K562 (cell line): ENCODE results near the gene PCF11. TPM values are rescaled to one million over a fixed set of nuclear protein-coding genes. Genes with fewer than 3 reads are reported as not detected.

Source experiments
- ATAC-seq: fragments of 200-7000 bp; cut with Tn5 transposase; 3 replicates; pipeline ENCODE4 v1.9.1; 2020; ENCODE audit warnings: moderate library complexity
- BruUV-seq: library from RNA; stranded (reverse); fragments of 400-500 nt; replicated peaks from 2 replicates; lab custom pipeline; 2021; lab: Mats Ljungman, UMichigan
- CTCF ChIA-PET: fragments of 300-600 bp; formaldehyde crosslinking; extraction: SDS; loops from one replicate; lab custom pipeline; 2021; ENCODE audit warnings: low intra/inter-chr PET ratio; lab: Yijun Ruan, JAX
- POLR2A ChIA-PET: fragments of 300-600, 350-650 bp; sonication (Branson Sonifier 250); formaldehyde crosslinking; extraction: SDS; loops from one replicate; lab custom pipeline; 2021; ENCODE audit warnings: antibody characterized with exemption, inconsistent platforms; lab: Yijun Ruan, JAX
- DNase-seq, 4 experiments: peaks; one replicate each; pipeline versions ENCODE4 v3.0.0 to v3.0.0-alpha.2; 2011 to 2018; ENCODE audit warnings: low spot score in 3 of 4, mixed read lengths in 3 of 4; ENCODE audit errors: extremely low read depth in 1 of 4
- FAIRE-seq: peaks from 2 replicates; lab custom pipeline; 2011; peaks lifted over from hg19 to GRCh38; lab: Jason Lieb, UNC
- H2AFZ ChIP-seq: 2 replicates; pipeline ENCODE4 v1.6.0; 2011; ENCODE audit warnings: low read depth, low read length, control low read depth, inconsistent platforms
- H3K27ac ChIP-seq: fragments of 200-600 bp; 3 replicates; pipeline ENCODE4 v1.8.0; 2011; ENCODE audit warnings: low read depth, mild to moderate bottlenecking, control low read depth, inconsistent platforms, low read length, moderate library complexity, mixed read lengths; ENCODE audit errors: extremely low read depth
- H3K27me3 ChIP-seq, 2 experiments: fragments of 300-600 bp in 1 of 2; 2 replicates in 1 of 2; 3 replicates in 1 of 2; pipeline versions ENCODE4 v1.6.0 to v1.8.0; 2011; ENCODE audit warnings: inconsistent platforms in 2 of 2, low read length in 2 of 2, mild to moderate bottlenecking in 1 of 2, mixed read lengths in 1 of 2, moderate library complexity in 1 of 2; ENCODE audit not compliant: control insufficient read depth in 2 of 2, insufficient read depth in 2 of 2
- H3K36me3 ChIP-seq: fragments of 300-600 bp; 3 replicates; pipeline ENCODE4 v1.8.0; 2011; ENCODE audit warnings: mild to moderate bottlenecking, low read length, inconsistent platforms; ENCODE audit not compliant: control insufficient read depth, insufficient read depth
- H3K4me1 ChIP-seq, 2 experiments: fragments of 200-600 bp in 1 of 2; replicated peaks in 1 of 2; 2 replicates in 1 of 2; 3 replicates in 1 of 2; pipeline versions ENCODE4 v1.5.1 to v1.8.0; 2011; ENCODE audit warnings: inconsistent platforms in 2 of 2, low read length in 2 of 2, mild to moderate bottlenecking in 1 of 2, mixed read lengths in 1 of 2, moderate library complexity in 1 of 2; ENCODE audit not compliant: control insufficient read depth in 2 of 2, insufficient read depth in 2 of 2
- H3K4me2 ChIP-seq: 2 replicates; pipeline ENCODE4 v1.6.1; 2011; ENCODE audit warnings: low read length, control low read depth, inconsistent platforms, mixed read lengths; ENCODE audit not compliant: insufficient read depth
- H3K4me3 ChIP-seq: fragments of 200-600 bp; sonication (generic), shearing (Covaris generic); 2 replicates; pipeline ENCODE4 v1.5.1; 2016; ENCODE audit warnings: control low read depth, inconsistent platforms
- H3K79me2 ChIP-seq: fragments of 200-600 bp; 3 replicates; pipeline ENCODE4 v1.8.0; 2011; ENCODE audit warnings: low read length, inconsistent platforms; ENCODE audit not compliant: control insufficient read depth, insufficient read depth
- H3K9ac ChIP-seq, 2 experiments: 2 replicates each; pipeline versions ENCODE4 v1.6.0 to v1.6.1; 2011; ENCODE audit warnings: low read depth in 2 of 2, low read length in 2 of 2, control low read depth in 1 of 2, inconsistent platforms in 1 of 2, mild to moderate bottlenecking in 1 of 2, mixed read lengths in 1 of 2; ENCODE audit not compliant: insufficient read depth in 1 of 2
- H3K9me1 ChIP-seq: one replicate; pipeline ENCODE4 v1.6.0; 2011; ENCODE audit warnings: inconsistent platforms, mild to moderate bottlenecking, low read length, moderate library complexity; ENCODE audit not compliant: control insufficient read depth, insufficient read depth
- H3K9me3 ChIP-seq: replicated peaks from 2 replicates; pipeline ENCODE4 v1.5.1; 2011; ENCODE audit warnings: low read depth, low read length, inconsistent platforms; ENCODE audit not compliant: control insufficient read depth, insufficient read depth
- H4K20me1 ChIP-seq: replicated peaks from 2 replicates; pipeline ENCODE4 v1.6.1; 2011; ENCODE audit warnings: low read length, inconsistent platforms, mixed read lengths; ENCODE audit not compliant: control insufficient read depth, insufficient read depth
- ATF6 ChIP-seq: sonication (generic); formaldehyde crosslinking; IDR thresholded peaks from 2 replicates; pipeline ENCODE4 v1.4.0; 2020; ENCODE audit warnings: mild to moderate bottlenecking, missing genetic modification reagents
- BRCA1 ChIP-seq, 2 experiments: fragments of 450-650 bp in 1 of 2; sonication (generic) in 1 of 2; formaldehyde crosslinking in 1 of 2; IDR thresholded peaks; 2 replicates each; pipeline versions ENCODE4 v1.5.0 to v1.6.1; 2017 to 2020; ENCODE audit warnings: mild to moderate bottlenecking in 1 of 2, missing genetic modification reagents in 1 of 2
- CCAR2 ChIP-seq: fragments of 200-400 bp; formaldehyde crosslinking; IDR thresholded peaks from 2 replicates; pipeline ENCODE4 v1.6.1; 2017; ENCODE audit warnings: mild to moderate bottlenecking, low read depth, low read length
- NUFIP1 ChIP-seq: fragments of 450-650 bp; IDR thresholded peaks from 2 replicates; pipeline ENCODE4 v1.6.1; 2018; ENCODE audit not compliant: partially characterized antibody
- SAP30 ChIP-seq: fragments of 200-600 bp; sonication (generic); IDR thresholded peaks from 2 replicates; pipeline ENCODE4 v1.6.1; 2012; ENCODE audit warnings: borderline replicate concordance, low read depth, mild to moderate bottlenecking, moderate library complexity, low read length, control low read depth, inconsistent platforms; ENCODE audit not compliant: insufficient read depth, poor library complexity, severe bottlenecking
- SIN3A ChIP-seq, 2 experiments: fragments of 150-350 bp in 1 of 2; IDR thresholded peaks; 2 replicates each; pipeline ENCODE4 v1.6.1; 2011 to 2016; ENCODE audit warnings: borderline replicate concordance in 2 of 2, low read depth in 2 of 2, low read length in 2 of 2, mild to moderate bottlenecking in 2 of 2, moderate library complexity in 2 of 2; ENCODE audit not compliant: control insufficient read depth in 1 of 2
- SMARCA5 ChIP-seq: fragments of 450-650 bp; IDR thresholded peaks from 2 replicates; pipeline ENCODE4 v1.6.1; 2016
- TEAD4 ChIP-seq, 2 experiments: sonication (generic) in 1 of 2; formaldehyde crosslinking in 1 of 2; IDR thresholded peaks; 2 replicates each; pipeline versions ENCODE4 v1.6.1 to v1.8.0; 2012 to 2022; ENCODE audit warnings: borderline replicate concordance in 1 of 2, inconsistent platforms in 1 of 2, low read length in 1 of 2, mild to moderate bottlenecking in 1 of 2, missing genetic modification reagents in 1 of 2
- TGIF2 ChIP-seq: sonication (generic); formaldehyde crosslinking; IDR thresholded peaks from 2 replicates; pipeline ENCODE4 v1.8.1; 2022; ENCODE audit warnings: mild to moderate bottlenecking, missing genetic modification reagents, moderate library complexity
- ZNF133 ChIP-seq: fragments of 250-450 bp; sonication (Bioruptor Pico); IDR thresholded peaks from 2 replicates; pipeline ENCODE4 v1.4.0; 2020; ENCODE audit warnings: mild to moderate bottlenecking
- ZNF253 ChIP-seq: fragments of 250-450 bp; sonication (Bioruptor Pico); conservative IDR thresholded peaks from 2 replicates; pipeline ENCODE4 v1.6.1; 2021; ENCODE audit warnings: mild to moderate bottlenecking
- WGBS: fragments of 100-300 bp; shearing (Covaris generic); methylation state at CpG from one replicate; pipeline ENCODE4 v1.1.6; 2016; ENCODE audit warnings: low coverage, mixed read lengths; ENCODE audit not compliant: insufficient coverage; ENCODE audit errors: missing lambda C conversion rate; 5-methylcytosine and 5-hydroxymethylcytosine counted together
- in situ Hi-C: fragments of 300-500 bp; cut with MboI; formaldehyde crosslinking; loops from 4 replicates; pipeline ENCODE4 v1.15.0; 2018; ENCODE audit warnings: inconsistent platforms, mixed read lengths
- intact Hi-C: fragments of 100-400 bp; cut with micrococcal nuclease; formaldehyde crosslinking; loops from 2 replicates; pipeline ENCODE4 v1.14.2; 2022
- polyA plus RNA-seq, 8 experiments: library from polyadenylated mRNA; depleted of rRNA in 4 of 8; stranded (reverse) in 5 of 8; unstranded in 3 of 8; fragments of >200 nt; fragmentation: Nextera tagmentation in 2 of 8; fragmentation: Illumina TruSeq in 1 of 8; extraction: Ambion mirVana in 2 of 8; extraction: Trizol in 1 of 8; gene quantifications; 2 replicates each; pipeline versions ENCODE4 v1.2.1 to v1.2.3, GENCODE V29; 2011 to 2014; ENCODE audit warnings: inconsistent platforms in 1 of 8, missing spikeins in 1 of 8
- total RNA-seq, 7 experiments: library from RNA; depleted of rRNA in 6 of 7; stranded (reverse); fragments of >200 nt in 6 of 7; fragmentation: Illumina TruSeq in 2 of 7; extraction: Trizol in 2 of 7; gene quantifications; 2 replicates each; pipeline versions ENCODE4 v1.2.1 to v1.2.3, GENCODE V29; 2011 to 2021; ENCODE audit warnings: low replicate concordance in 1 of 7
- TF ChIP-seq, protein P1 (sequence below), 3 experiments: fragments of 200-800 bp in 1 of 3; sonication (Bioruptor generic) in 1 of 3; sonication (generic) in 1 of 3; formaldehyde crosslinking in 1 of 3; IDR thresholded peaks; 2 replicates each; pipeline versions ENCODE4 v1.6.1 to v1.8.0; 2016 to 2022; ENCODE audit warnings: mild to moderate bottlenecking in 2 of 3, missing compliant biosample characterization in 2 of 3, missing genetic modification characterization in 2 of 3, missing genetic modification reagents in 1 of 3
- TF ChIP-seq, protein P2 (sequence below), 2 experiments: fragments of 200-800 bp in 1 of 2; sonication (Bioruptor generic) in 1 of 2; sonication (generic) in 1 of 2; formaldehyde crosslinking in 1 of 2; IDR thresholded peaks in 1 of 2; conservative IDR thresholded peaks in 1 of 2; 2 replicates each; pipeline versions ENCODE4 v1.5.0 to v1.6.1; 2016 to 2020; ENCODE audit warnings: missing compliant biosample characterization in 1 of 2, missing genetic modification characterization in 1 of 2, missing genetic modification reagents in 1 of 2

Gene PCF11
- total and polyA plus RNA-seq, 9 of the 15 experiments (the other 6 are each of a cell fraction or from before 2014, with no cell fraction given): 9.3 to 91.6 (median 54.4) TPM

DNA sequence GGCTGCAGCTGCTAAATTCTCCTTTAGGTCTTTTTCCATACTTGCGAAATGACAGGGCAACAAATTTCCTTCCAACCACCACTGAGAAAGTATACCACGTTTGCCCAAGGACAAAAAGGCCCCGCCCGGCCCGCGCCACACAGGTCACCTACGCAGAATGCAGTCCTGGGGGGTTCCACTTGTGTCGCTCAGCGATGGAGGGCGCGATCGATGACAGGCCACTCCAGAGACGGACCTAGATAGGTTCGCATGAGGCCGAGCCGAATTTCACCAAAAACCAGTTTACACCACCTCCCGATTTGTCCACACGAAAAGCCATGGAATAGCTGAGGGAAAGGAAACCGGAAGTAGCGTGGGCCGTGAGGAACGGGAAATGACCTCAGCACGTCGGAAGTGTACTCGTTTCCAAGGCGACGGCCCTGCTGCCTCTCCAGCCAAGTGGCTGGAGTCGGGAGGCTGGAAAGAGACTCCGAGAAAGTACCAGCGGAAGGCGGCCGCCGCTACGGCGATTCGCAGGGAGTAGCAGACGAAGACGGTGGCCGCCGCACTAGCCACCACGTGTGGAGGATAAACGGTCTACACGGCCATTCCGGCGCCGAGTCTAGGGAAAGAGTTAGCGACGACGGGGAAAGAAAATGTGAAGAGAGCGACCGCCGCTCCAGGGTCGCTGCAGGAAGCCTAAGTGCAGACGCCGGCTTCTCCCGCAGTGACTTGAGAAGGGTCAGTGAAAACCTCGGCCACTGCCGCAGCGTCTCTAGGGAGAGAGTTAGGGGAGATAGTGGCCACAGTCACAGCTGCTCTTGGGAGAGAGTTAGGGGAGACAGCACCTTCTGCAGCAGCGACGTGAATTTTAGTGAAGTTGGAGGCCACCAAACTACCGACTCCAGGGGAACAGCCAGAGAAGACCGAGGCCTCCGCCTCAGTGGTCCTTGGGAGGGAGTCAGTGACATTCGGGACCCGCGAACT lies 36.7 kb downstream of the PCF11 start, which contains the start of gene ANKRD42:
ANKRD42 (plus strand) TSS at position 398 of the 966 bp plus-strand sequence. CDS start 959 bp downstream, outside the sequence.
- H3K9me3 ChIP-seq: no peaks in the 10 kb centered on the region
- TSS peak; percentile 59 for BruUV-seq
- peaks cover 40% of the 10 kb centered on the region for H3K36me3 ChIP-seq
- CTCF ChIA-PET: no interaction called here
- intact Hi-C loops: loop anchor here (2.0 to 10.0 kb wide), 3 partner anchors 37 to 289 kb away; partner anchors contain the start of genes DDIAS, PCF11 and PRCP
- ATAC-seq: peak; percentile 86
- no peaks in the 10 kb centered on the region for H3K9me1 ChIP-seq
- no peaks in the 10 kb centered on the region for H3K27me3 ChIP-seq
- H3K4me1 ChIP-seq: peaks cover 8 to 10% of the 10 kb centered on the region in 2 experiments; a peak in 3 of 5 replicates
- peak; percentile 85 to 97 (median 88) for DNase-seq
- under 1% methylated on average over 63 of the region's 67 CpGs for WGBS
- in situ Hi-C loops: no loop called here
- peak within 1 kb of the TSS; percentile 82 for H3K4me3 ChIP-seq
- H3K27ac ChIP-seq: peak within 1 kb of the TSS; percentile 92
- POLR2A ChIA-PET: interaction anchor here (0.6 to 1.4 kb wide), 8 partner anchors 13 to 475 kb away, joined by 3 to 9 read pairs (median 3); partner anchors contain the start of gene CCDC90B
- H4K20me1 ChIP-seq: no peaks in the 10 kb centered on the region
- peak within 1 kb of the TSS; percentile 94 for H3K4me2 ChIP-seq
- peak; percentile 92 for FAIRE-seq
- peaks cover 29% of the 10 kb centered on the region for H3K79me2 ChIP-seq
- H3K9ac ChIP-seq: peak within 1 kb of the TSS; percentile 95 to 96
- H2AFZ ChIP-seq: peak within 1 kb of the TSS; percentile 94
- TF ChIP-seq, protein P1, sequence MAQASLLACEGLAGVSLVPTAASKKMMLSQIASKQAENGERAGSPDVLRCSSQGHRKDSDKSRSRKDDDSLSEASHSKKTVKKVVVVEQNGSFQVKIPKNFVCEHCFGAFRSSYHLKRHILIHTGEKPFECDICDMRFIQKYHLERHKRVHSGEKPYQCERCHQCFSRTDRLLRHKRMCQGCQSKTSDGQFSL (CRISPR knock-in tag; IDR thresholded peaks at IDR 0.05): peak; percentile 53; the same call in 1 of the 2 replicates
- TF ChIP-seq, protein P1 (tag; IDR thresholded peaks at IDR 0.05): no peak
- TF ChIP-seq TGIF2 (CRISPR knock-in tag) (no peak), SAP30 (peak; percentile 89), ZNF253 (CRISPR knock-in tag) (no peak), TEAD4 (IDR thresholded peaks at IDR 0.05; ENCODE audit: low read length) (0 out of 2 replicates have a peak, but pooled peaks have one; percentile 0), TEAD4 (CRISPR knock-in tag; IDR thresholded peaks at IDR 0.05; ENCODE audit: borderline replicate concordance) (no peak), SMARCA5 (no peak), CCAR2 (no peak), BRCA1 (IDR thresholded peaks at IDR 0.05) (no peak), BRCA1 (CRISPR knock-in tag; IDR thresholded peaks at IDR 0.05) (no peak), NUFIP1 (no peak), ZNF133 (CRISPR knock-in tag) (no peak), ATF6 (CRISPR knock-in tag) (peak; percentile 61; the same call in 1 of the 2 replicates), SIN3A (IDR thresholded peaks at IDR 0.05; ENCODE audit: borderline replicate concordance in 2 of 2, control insufficient read depth in 1 of 2, low read depth in 2 of 2, low read length in 2 of 2) (peak; percentile 89 to 95; a peak in 3 of 4 replicates)
- TF ChIP-seq, protein P2, sequence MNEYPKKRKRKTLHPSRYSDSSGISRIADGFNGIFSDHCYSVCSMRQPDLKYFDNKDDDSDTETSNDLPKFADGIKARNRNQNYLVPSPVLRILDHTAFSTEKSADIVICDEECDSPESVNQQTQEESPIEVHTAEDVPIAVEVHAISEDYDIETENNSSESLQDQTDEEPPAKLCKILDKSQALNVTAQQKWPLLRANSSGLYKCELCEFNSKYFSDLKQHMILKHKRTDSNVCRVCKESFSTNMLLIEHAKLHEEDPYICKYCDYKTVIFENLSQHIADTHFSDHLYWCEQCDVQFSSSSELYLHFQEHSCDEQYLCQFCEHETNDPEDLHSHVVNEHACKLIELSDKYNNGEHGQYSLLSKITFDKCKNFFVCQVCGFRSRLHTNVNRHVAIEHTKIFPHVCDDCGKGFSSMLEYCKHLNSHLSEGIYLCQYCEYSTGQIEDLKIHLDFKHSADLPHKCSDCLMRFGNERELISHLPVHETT (CRISPR knock-in tag; conservative IDR thresholded peaks at IDR 0.05 in 1 of 2, IDR thresholded peaks at IDR 0.05 in 1 of 2): peak in 1 of 2 experiments; percentile 12; a peak in 1 of 4 replicates
